Vagina (tissue), 2 donors: Measurements from ENCODE around the gene GPN1. TPM values are rescaled to one million over a fixed set of nuclear protein-coding genes. Genes with fewer than 3 reads are reported as not detected.

Experiments used
- DNase-seq, 2 donors: peaks; one replicate each; pipeline ENCODE4 v3.0.0-alpha.2; 2017; ENCODE audit errors: extremely low spot score in 2 of 2
- H3K27ac ChIP-seq: fragments of 200-600 bp; sonication (generic); one replicate; pipeline ENCODE4 v1.5.1; 2019
- H3K27me3 ChIP-seq: fragments of 200-600 bp; sonication (generic); one replicate; pipeline ENCODE4 v1.5.1; 2019
- H3K36me3 ChIP-seq, 2 donors: fragments of 200-600 bp; sonication (generic); one replicate each; pipeline ENCODE4 v1.5.1; 2017 to 2019
- H3K4me1 ChIP-seq: fragments of 200-600 bp; sonication (generic); one replicate; pipeline ENCODE4 v1.5.1; 2019
- H3K4me3 ChIP-seq, 2 donors: fragments of 200-600 bp; sonication (generic); 1 replicate in 1 of 2; 2 replicates in 1 of 2; pipeline ENCODE4 v1.5.1; 2016 to 2019
- H3K9me3 ChIP-seq: fragments of 200-600 bp; sonication (generic); one replicate; pipeline ENCODE4 v1.5.1; 2019
- POLR2A ChIP-seq, 2 donors: fragments of 450-650 bp; IDR thresholded peaks; one replicate each; pipeline ENCODE4 v1.6.1; 2017; ENCODE audit warnings: antibody characterized with exemption in 2 of 2, mild to moderate bottlenecking in 2 of 2, moderate library complexity in 2 of 2
- POLR2AphosphoS5 ChIP-seq, 2 donors: sonication (generic); formaldehyde crosslinking; IDR thresholded peaks; one replicate each; pipeline ENCODE4 v1.9.0; 2017; ENCODE audit warnings: antibody characterized with exemption in 2 of 2, mild to moderate bottlenecking in 2 of 2, low read depth in 1 of 2; ENCODE audit not compliant: insufficient read depth in 1 of 2
- intact Hi-C: fragments of 100-400 bp; cut with DNase I; formaldehyde crosslinking; loops from one replicate; pipeline ENCODE4 v1.15.1; 2023
- total RNA-seq: library from RNA; depleted of rRNA; stranded (reverse); fragments of >200 nt; gene quantifications from one replicate; pipeline ENCODE4 v1.2.3, GENCODE V29; 2016
- TF ChIP-seq, protein P1 (sequence below), 3 experiments: fragments of 450-650 bp in 2 of 3; fragments of 200-600 bp in 1 of 3; sonication (generic) in 1 of 3; IDR thresholded peaks; one replicate each; pipeline ENCODE4 v1.5.1; 2017 to 2019; ENCODE audit warnings: antibody characterized with exemption in 3 of 3, mild to moderate bottlenecking in 2 of 3, moderate library complexity in 2 of 3

Gene GPN1
- total RNA-seq, 1 donor from 2014 or later, result 30.0 TPM

GRCh38 chr2:27652341-27652740 lies 23.5 kb downstream of the GPN1 start:
- TF ChIP-seq, protein P1, sequence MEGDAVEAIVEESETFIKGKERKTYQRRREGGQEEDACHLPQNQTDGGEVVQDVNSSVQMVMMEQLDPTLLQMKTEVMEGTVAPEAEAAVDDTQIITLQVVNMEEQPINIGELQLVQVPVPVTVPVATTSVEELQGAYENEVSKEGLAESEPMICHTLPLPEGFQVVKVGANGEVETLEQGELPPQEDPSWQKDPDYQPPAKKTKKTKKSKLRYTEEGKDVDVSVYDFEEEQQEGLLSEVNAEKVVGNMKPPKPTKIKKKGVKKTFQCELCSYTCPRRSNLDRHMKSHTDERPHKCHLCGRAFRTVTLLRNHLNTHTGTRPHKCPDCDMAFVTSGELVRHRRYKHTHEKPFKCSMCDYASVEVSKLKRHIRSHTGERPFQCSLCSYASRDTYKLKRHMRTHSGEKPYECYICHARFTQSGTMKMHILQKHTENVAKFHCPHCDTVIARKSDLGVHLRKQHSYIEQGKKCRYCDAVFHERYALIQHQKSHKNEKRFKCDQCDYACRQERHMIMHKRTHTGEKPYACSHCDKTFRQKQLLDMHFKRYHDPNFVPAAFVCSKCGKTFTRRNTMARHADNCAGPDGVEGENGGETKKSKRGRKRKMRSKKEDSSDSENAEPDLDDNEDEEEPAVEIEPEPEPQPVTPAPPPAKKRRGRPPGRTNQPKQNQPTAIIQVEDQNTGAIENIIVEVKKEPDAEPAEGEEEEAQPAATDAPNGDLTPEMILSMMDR (IDR thresholded peaks at IDR 0.05), result no peak
- no peak for TF ChIP-seq POLR2A (IDR thresholded peaks at IDR 0.05)
- no peak for TF ChIP-seq POLR2AphosphoS5 (IDR thresholded peaks at IDR 0.05; ENCODE audit: insufficient read depth in 1 of 2, low read depth in 1 of 2)
- no peak overlapping the region for H3K4me3 ChIP-seq
- no peak overlapping the region for H3K27ac ChIP-seq
- no peaks in the 10 kb centered on the region for H3K9me3 ChIP-seq
- H3K4me1 ChIP-seq, result no peaks in the 10 kb centered on the region
- no peak for DNase-seq
- no peaks in the 10 kb centered on the region for H3K27me3 ChIP-seq
- intact Hi-C loops, result no loop called here
- peaks cover 4 to 93% of the 10 kb centered on the region in 2 donors for H3K36me3 ChIP-seq

DNA sequence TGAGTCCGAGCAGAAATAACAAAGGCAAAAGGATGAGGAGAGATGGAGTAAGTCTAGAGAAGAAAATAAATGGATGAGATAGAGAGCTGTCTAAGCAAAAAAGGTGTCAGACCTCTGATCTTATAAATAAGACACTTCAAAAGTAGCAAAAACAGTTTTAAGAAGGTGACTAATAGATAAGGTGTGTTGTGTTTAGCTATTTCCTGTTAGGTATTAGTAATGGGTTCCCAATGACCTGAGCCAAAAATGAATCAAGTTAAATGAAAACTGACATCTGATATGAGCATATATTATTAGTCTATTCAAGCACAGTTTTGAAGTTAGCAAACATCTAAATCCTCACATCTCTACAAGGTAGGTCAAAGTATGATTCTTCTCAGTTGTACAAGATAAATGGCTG lies 23.9 kb downstream of the GPN1 start:
- Histone ChIP-seq H3K4me1 (no peaks in the 10 kb centered on the region), H3K4me3 (no peak overlapping the region), H3K36me3 (peaks cover 4 to 91% of the 10 kb centered on the region in 2 donors), H3K9me3 (no peaks in the 10 kb centered on the region), H3K27me3 (no peaks in the 10 kb centered on the region), H3K27ac (no peak overlapping the region)
- no peak for TF ChIP-seq POLR2AphosphoS5 (IDR thresholded peaks at IDR 0.05; ENCODE audit: insufficient read depth in 1 of 2, low read depth in 1 of 2)
- TF ChIP-seq, protein P1 (IDR thresholded peaks at IDR 0.05), result no peak
- DNase-seq, result no peak
- intact Hi-C loops, result no loop called here

- Histone ChIP-seq H3K4me1 (no peaks in the 10 kb centered on the region), H3K4me3 (no peak overlapping the region), H3K27me3 (no peaks in the 10 kb centered on the region), H3K9me3 (no peaks in the 10 kb centered on the region), H3K27ac (no peak overlapping the region), H3K36me3 (peaks cover 4 to 87% of the 10 kb centered on the region in 2 donors)
- no peak for TF ChIP-seq POLR2AphosphoS5 (IDR thresholded peaks at IDR 0.05; ENCODE audit: insufficient read depth in 1 of 2, low read depth in 1 of 2)
- TF ChIP-seq, protein P1 (IDR thresholded peaks at IDR 0.05), result no peak
- TF ChIP-seq POLR2A (IDR thresholded peaks at IDR 0.05), result no peak
- intact Hi-C loops, result no loop called here
- DNase-seq, result no peak
Observed at GRCh38 chr2:27653397-27653796, 24.5 kb downstream of the GPN1 start.

GRCh38 chr2:27655155-27655951 lies 26.5 kb downstream of the GPN1 start:
- no peaks in the 10 kb centered on the region for H3K4me1 ChIP-seq
- H3K9me3 ChIP-seq, result no peaks in the 10 kb centered on the region
- H3K27ac ChIP-seq, result no peak overlapping the region
- H3K4me3 ChIP-seq, result no peak overlapping the region
- peaks cover 0 to 86% of the 10 kb centered on the region in 2 donors for H3K36me3 ChIP-seq
- intact Hi-C loops, result no loop called here
- H3K27me3 ChIP-seq, result no peaks in the 10 kb centered on the region
- no peak for DNase-seq
- TF ChIP-seq, protein P1 (IDR thresholded peaks at IDR 0.05), result no peak
- TF ChIP-seq POLR2AphosphoS5 (IDR thresholded peaks at IDR 0.05; ENCODE audit: insufficient read depth in 1 of 2, low read depth in 1 of 2) (no peak), POLR2A (IDR thresholded peaks at IDR 0.05) (no peak)

- Histone ChIP-seq H3K36me3 (peaks cover 0 to 46% of the 10 kb centered on the region in 2 donors), H3K27ac (no peak overlapping the region), H3K9me3 (no peaks in the 10 kb centered on the region), H3K27me3 (no peaks in the 10 kb centered on the region), H3K4me1 (peaks cover 34% of the 10 kb centered on the region), H3K4me3 (no peak overlapping the region)
- intact Hi-C loops, result no loop called here
- no peak for DNase-seq
- TF ChIP-seq POLR2A (IDR thresholded peaks at IDR 0.05), result no peak
- TF ChIP-seq, protein P1 (IDR thresholded peaks at IDR 0.05), result no peak
- no peak for TF ChIP-seq POLR2AphosphoS5 (IDR thresholded peaks at IDR 0.05; ENCODE audit: insufficient read depth in 1 of 2, low read depth in 1 of 2)
Observed at GRCh38 chr2:27661371-27661770, 32.5 kb downstream of the GPN1 start.
